ENCODE results near the gene ARHGEF6. TPM values are rescaled to one million over a fixed set of nuclear protein-coding genes. Genes with fewer than 3 reads are reported as not detected.
A peak's percentile ranks its signal among the peaks of the same experiment; 100 is the strongest.

The ARHGEF6 gene
- total RNA-seq, 4 donors from 2014 or later, result 4.2 to 13.9 (median 8.2) TPM

DNA sequence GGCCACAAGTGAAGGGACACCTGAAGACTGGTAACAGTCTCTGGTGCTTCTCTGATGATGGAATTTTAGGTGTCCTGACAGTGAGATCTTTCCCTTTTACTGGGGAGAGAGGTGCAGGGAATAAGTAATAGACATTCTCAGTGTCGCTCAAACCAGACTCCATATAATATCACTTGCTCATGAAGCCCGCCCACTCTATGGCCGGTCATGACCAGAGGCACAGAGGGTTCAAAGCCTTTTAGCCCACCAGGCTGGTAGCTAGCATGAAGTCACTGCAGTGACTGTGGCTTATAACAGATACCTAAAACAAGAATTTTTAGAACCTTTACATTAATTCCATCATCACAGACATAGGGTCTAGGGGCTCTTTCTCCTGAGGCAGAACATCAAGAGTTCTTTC lies 129.9 kb downstream of the ARHGEF6 start:
- H3K4me1 ChIP-seq, result no peaks in the 10 kb centered on the region
- WGBS, 2 donors (ENCODE audit: low coverage in 1 of 2), result 95% methylated on average over 3 of the region's 3 CpGs; no CpG with 5 or more reads in 1 of the 2 donors
- H3K27me3 ChIP-seq, result no peaks in the 10 kb centered on the region
- no peak for DNase-seq
- no peak overlapping the region for H3K4me3 ChIP-seq
- no peak overlapping the region for H3K27ac ChIP-seq
- TF ChIP-seq POLR2AphosphoS5 (IDR thresholded peaks at IDR 0.05) (no peak), CTCF (IDR thresholded peaks at IDR 0.05) (no peak), EP300 (IDR thresholded peaks at IDR 0.05; ENCODE audit: low read depth) (no peak), POLR2A (IDR thresholded peaks at IDR 0.05) (no peak)
- in situ Hi-C loops (cut with MboI; ENCODE audit: low pct_ligation_motif_present in 1 of 4, low pct_unique_long_range_greater_than_20kb in 1 of 4, low sequenced_read_pairs in 3 of 4) (no loop called here), intact Hi-C loops (cut with DNase I; ENCODE audit: low total_unique reads) (no loop called here)
- H3K36me3 ChIP-seq, result no peaks in the 10 kb centered on the region
- no peaks in the 10 kb centered on the region for H3K9me3 ChIP-seq

DNA sequence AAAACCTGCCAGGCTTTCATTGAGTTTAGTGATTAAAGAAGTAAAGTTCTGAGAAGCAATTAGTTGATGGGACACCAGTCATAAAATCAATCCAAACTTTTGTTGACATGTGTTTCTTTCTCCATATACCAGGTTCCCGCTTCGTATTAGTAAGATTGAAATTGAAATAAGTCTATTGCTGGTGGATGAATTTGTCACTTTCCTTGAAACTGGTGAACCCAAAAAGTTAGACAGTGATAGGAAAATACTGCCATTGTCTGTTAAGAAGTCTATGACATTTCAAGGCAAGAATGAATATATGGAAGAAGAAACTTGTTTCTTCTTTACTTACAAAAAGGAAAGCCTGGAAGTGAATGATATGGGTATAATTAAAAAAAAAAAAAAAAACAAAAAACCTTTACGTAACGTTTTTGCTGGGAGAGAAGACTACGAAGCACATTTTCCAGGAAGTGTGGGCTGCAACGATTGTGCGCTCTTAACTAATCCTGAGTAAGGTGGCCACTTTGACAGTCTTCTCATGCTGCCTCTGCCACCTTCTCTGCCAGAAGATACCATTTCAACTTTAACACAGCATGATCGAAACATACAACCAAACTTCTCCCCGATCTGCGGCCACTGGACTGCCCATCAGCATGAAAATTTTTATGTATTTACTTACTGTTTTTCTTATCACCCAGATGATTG lies 132.9 kb downstream of the ARHGEF6 start, which contains the start of gene CD40LG:
CD40LG (plus strand) TSS at position 482 of the 684 bp plus-strand sequence; CDS start at position 573, 91 bp downstream.
- Histone ChIP-seq H3K36me3 (no peaks in the 10 kb centered on the region), H3K4me1 (no peaks in the 10 kb centered on the region), H3K27me3 (no peaks in the 10 kb centered on the region), H3K9me3 (no peaks in the 10 kb centered on the region), H3K4me3 (no peak within 1 kb of the TSS), H3K27ac (no peak within 1 kb of the TSS)
- intact Hi-C loops (cut with DNase I; ENCODE audit: low total_unique reads) (no loop called here), in situ Hi-C loops (cut with MboI; ENCODE audit: low pct_ligation_motif_present in 1 of 4, low pct_unique_long_range_greater_than_20kb in 1 of 4, low sequenced_read_pairs in 3 of 4) (no loop called here)
- WGBS, 2 donors (ENCODE audit: low coverage in 1 of 2), result 60 to 86% methylated on average over 1 to 10 of the region's 10 CpGs
- TF ChIP-seq CTCF (IDR thresholded peaks at IDR 0.05), result no peak
- peak; percentile 18 for TF ChIP-seq POLR2A (IDR thresholded peaks at IDR 0.05)
- no peak for TF ChIP-seq EP300 (IDR thresholded peaks at IDR 0.05; ENCODE audit: low read depth)
- no peak for TF ChIP-seq POLR2AphosphoS5 (IDR thresholded peaks at IDR 0.05)
- no peak for DNase-seq

DNA sequence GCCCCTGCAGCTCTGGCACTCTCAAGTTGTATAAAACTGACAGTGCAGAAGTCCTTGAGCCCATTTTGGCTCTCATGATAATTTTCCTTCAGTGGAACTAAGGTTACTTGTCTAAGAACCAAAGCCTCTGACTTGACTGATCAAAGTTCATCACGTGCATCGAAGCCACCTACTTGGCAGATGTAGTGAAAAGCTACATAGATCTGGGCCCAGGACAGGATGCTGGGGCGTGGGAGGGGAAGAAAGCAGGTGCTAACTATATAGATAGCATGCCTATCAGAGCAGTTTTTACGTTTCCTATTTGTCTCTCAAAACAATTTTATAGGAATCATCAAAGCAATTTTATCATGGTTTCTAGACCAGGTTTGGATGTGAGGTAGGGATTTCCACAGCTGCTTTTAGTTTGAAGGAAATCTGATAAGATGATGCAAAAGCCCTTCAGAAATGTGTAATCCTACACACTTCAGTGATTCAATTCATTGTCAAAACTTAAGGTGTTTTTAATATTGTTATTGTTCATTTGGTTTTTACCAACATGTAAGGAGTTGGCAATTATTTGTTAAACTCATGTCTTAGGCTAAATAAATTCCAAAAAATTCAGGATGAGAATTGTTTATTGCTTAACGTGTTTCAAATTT lies 134.0 kb downstream of the ARHGEF6 start:
- in situ Hi-C loops (cut with MboI; ENCODE audit: low pct_ligation_motif_present in 1 of 4, low pct_unique_long_range_greater_than_20kb in 1 of 4, low sequenced_read_pairs in 3 of 4), result no loop called here
- WGBS, 2 donors (ENCODE audit: low coverage in 1 of 2), result 49 to 88% methylated on average over 1 to 5 of the region's 5 CpGs

More for the DNA sequence above, 134.0 kb downstream of the ARHGEF6 start:
- no peak overlapping the region for H3K27ac ChIP-seq
- no peaks in the 10 kb centered on the region for H3K4me1 ChIP-seq
- no peak for TF ChIP-seq EP300 (IDR thresholded peaks at IDR 0.05; ENCODE audit: low read depth)
- TF ChIP-seq CTCF (IDR thresholded peaks at IDR 0.05), result no peak
- no peak for TF ChIP-seq POLR2AphosphoS5 (IDR thresholded peaks at IDR 0.05)
- TF ChIP-seq POLR2A (IDR thresholded peaks at IDR 0.05), result no peak
- no peaks in the 10 kb centered on the region for H3K36me3 ChIP-seq
- intact Hi-C loops (cut with DNase I; ENCODE audit: low total_unique reads), result no loop called here
- H3K27me3 ChIP-seq, result no peaks in the 10 kb centered on the region
- H3K9me3 ChIP-seq, result no peaks in the 10 kb centered on the region
- no peak for DNase-seq
- no peak overlapping the region for H3K4me3 ChIP-seq
